Osteocyte (in vitro differentiated cells): Measurements from ENCODE around the gene NFE2. TPM values are rescaled to one million over a fixed set of nuclear protein-coding genes. Genes with fewer than 3 reads are reported as not detected.

ENCODE experiments used
- DNase-seq: peaks from one replicate; pipeline ENCODE4 v3.0.0; 2021; ENCODE audit warnings: mixed read lengths; ENCODE audit not compliant: unreplicated experiment; ENCODE audit errors: extremely low spot score
- H3K27ac Mint-ChIP-seq: one replicate; pipeline ENCODE4 v1.8.0; 2021; ENCODE audit warnings: mild to moderate bottlenecking, mixed read lengths; ENCODE audit not compliant: unreplicated experiment
- H3K27me3 Mint-ChIP-seq: one replicate; pipeline ENCODE4 v1.8.0; 2021; ENCODE audit warnings: mixed read lengths; ENCODE audit not compliant: unreplicated experiment
- H3K36me3 Mint-ChIP-seq: one replicate; pipeline ENCODE4 v1.8.0; 2021; ENCODE audit warnings: mixed read lengths; ENCODE audit not compliant: unreplicated experiment
- H3K4me1 Mint-ChIP-seq: one replicate; pipeline ENCODE4 v1.8.0; 2021; ENCODE audit warnings: mixed read lengths; ENCODE audit not compliant: unreplicated experiment
- H3K4me3 Mint-ChIP-seq: one replicate; pipeline ENCODE4 v1.8.0; 2021; ENCODE audit warnings: mild to moderate bottlenecking, moderate library complexity, mixed read lengths; ENCODE audit not compliant: unreplicated experiment
- H3K9me3 Mint-ChIP-seq: one replicate; pipeline ENCODE4 v1.8.0; 2021; ENCODE audit warnings: mixed read lengths; ENCODE audit not compliant: unreplicated experiment
- total RNA-seq: library from RNA; stranded (reverse); gene quantifications from 2 replicates; pipeline ENCODE4 v1.2.1, GENCODE V29; 2021
- TF ChIP-seq, protein P1 (sequence below): fragments of 200-600 bp; sonication (generic); IDR thresholded peaks from 2 replicates; pipeline ENCODE4 v1.5.0; 2021; ENCODE audit warnings: antibody characterized with exemption, mild to moderate bottlenecking, moderate library complexity

NFE2 gene
- total RNA-seq, 1 donor from 2014 or later = 0.30 TPM

DNA sequence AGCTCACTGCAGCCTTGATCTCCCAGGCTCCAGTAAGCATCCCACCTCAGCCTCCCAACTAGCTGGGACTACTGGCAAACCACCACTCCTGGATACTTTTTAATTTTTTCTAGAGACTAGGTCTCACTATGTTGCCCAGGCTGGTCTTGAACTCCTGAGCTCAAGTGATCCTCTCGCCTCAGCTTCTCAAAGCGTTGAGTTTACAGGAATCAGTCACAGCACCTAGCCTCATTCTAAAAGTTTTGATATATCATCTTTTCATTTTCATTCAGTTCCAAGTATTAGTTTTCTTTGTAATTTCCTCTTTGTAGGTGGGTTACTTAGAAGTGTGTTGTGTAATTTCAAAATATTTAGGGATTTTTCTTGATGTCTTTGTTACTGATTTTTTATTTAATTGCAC, 30.5 kb downstream of the NFE2 start:
- no peak overlapping the region for H3K4me3 Mint-ChIP-seq
- TF ChIP-seq, protein P1, sequence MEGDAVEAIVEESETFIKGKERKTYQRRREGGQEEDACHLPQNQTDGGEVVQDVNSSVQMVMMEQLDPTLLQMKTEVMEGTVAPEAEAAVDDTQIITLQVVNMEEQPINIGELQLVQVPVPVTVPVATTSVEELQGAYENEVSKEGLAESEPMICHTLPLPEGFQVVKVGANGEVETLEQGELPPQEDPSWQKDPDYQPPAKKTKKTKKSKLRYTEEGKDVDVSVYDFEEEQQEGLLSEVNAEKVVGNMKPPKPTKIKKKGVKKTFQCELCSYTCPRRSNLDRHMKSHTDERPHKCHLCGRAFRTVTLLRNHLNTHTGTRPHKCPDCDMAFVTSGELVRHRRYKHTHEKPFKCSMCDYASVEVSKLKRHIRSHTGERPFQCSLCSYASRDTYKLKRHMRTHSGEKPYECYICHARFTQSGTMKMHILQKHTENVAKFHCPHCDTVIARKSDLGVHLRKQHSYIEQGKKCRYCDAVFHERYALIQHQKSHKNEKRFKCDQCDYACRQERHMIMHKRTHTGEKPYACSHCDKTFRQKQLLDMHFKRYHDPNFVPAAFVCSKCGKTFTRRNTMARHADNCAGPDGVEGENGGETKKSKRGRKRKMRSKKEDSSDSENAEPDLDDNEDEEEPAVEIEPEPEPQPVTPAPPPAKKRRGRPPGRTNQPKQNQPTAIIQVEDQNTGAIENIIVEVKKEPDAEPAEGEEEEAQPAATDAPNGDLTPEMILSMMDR = no peak
- peaks cover 16% of the 10 kb centered on the region for H3K4me1 Mint-ChIP-seq
- no peak overlapping the region for H3K27ac Mint-ChIP-seq
- H3K36me3 Mint-ChIP-seq = peaks cover 4% of the 10 kb centered on the region
- no peaks in the 10 kb centered on the region for H3K27me3 Mint-ChIP-seq
- DNase-seq = no peak
- no peaks in the 10 kb centered on the region for H3K9me3 Mint-ChIP-seq

DNA sequence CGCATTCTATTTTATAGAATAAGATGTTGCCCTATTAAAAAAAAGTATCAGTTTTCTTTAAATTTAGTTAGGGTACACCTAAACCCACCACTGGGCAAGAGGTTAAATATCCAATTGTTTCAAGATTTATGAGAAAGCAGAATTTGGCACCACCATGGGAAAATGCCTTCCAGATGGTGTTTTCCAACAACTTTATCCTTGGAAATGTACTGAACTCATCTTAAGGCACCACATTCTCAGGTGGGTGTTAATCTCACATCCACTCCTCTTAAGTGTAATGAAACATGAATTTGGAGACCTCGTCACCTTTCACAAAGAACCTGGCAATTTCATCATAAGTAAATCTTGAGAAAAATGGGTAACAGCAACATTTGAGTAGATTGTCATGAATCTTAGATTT, 34.0 kb downstream of the NFE2 start:
- no peak for DNase-seq
- Mint-ChIP-seq H3K4me3 (no peak overlapping the region), H3K9me3 (no peaks in the 10 kb centered on the region), H3K4me1 (peaks cover 16% of the 10 kb centered on the region), H3K27ac (no peak overlapping the region), H3K36me3 (no peaks in the 10 kb centered on the region), H3K27me3 (no peaks in the 10 kb centered on the region)
- TF ChIP-seq, protein P1 = no peak

DNA sequence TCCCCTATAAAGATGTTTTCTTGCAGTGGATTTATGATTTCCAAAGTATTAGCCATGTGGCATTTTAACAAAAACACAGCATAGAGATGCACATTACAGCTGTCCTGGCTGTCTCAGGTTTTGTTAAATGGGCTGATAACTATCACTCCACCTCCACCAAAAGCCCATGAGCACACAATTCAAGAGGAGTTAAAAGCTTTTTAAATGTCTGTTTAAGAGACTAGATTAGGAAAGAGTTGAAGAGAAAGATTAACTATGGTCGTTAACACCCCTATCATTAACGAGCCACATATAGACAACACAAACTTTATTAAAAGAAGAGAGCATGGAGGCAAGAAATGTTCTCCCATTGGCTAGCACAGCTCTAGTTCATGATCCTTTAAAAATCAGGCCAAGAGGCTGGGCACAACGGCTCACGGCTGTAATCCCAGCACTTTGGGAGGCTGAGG, 35.4 kb downstream of the NFE2 start:
- Mint-ChIP-seq H3K27ac (no peak overlapping the region), H3K4me1 (peaks cover 28% of the 10 kb centered on the region), H3K27me3 (no peaks in the 10 kb centered on the region), H3K9me3 (no peaks in the 10 kb centered on the region), H3K4me3 (no peak overlapping the region), H3K36me3 (no peaks in the 10 kb centered on the region)
- DNase-seq = no peak
- TF ChIP-seq, protein P1 = no peak

DNA sequence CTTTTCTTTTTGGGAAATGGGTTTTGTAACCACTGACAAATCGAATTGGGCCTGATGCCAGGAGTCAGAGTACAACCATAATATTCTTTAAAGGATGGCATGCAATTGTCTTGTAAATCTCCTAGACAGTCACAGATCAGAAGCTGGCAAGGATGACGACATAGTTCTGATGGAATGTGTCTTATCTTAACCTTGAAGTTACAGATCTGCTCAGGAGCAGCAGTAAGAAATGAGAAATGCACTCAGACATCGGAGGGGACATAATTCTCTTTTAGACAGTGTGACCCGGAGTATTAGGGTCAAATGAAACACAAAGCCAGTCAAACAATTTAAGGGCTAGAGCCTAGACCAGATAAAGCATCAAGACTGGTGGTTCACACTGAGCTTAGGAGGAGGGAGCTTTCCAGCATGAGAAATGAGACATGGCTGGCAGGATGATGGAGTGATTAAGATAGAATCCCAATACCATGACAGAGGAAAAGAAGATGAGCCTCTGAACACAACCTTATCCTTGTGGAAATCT, 38.4 kb downstream of the NFE2 start:
- Mint-ChIP-seq H3K9me3 (no peaks in the 10 kb centered on the region), H3K4me1 (peaks cover 57% of the 10 kb centered on the region), H3K4me3 (peak overlapping the region; percentile 38), H3K27ac (peak overlapping the region; percentile 99), H3K27me3 (no peaks in the 10 kb centered on the region), H3K36me3 (no peaks in the 10 kb centered on the region)
- TF ChIP-seq, protein P1 = no peak
- DNase-seq = no peak

DNA sequence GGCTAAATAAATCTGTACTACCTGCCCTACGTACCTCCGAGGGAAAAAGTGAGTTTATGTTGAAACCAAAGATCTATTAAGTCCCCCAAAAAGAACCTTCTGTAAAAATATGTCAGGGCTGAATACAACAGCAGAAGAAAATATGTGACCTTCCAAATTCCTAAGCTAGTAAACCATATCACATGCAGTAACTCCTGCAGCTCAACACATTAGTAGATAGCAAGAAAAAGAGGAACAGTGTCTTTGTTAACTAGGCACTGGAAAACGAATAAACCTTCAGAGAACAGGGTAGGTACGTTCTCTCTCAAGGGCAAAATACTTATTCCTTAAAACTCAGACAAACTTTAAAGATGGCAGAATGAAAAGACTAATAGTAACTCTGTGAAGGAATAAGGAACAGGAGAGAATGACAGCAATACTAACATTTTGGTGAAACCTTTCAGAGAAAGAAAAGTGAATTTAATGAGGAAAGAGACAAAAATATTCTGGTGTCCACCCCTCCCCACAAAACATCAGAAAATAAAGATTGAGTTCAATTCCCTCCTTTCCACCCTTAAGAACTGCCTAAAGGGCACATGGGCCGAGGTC, 38.9 kb downstream of the NFE2 start:
- TF ChIP-seq, protein P1 = no peak
- Mint-ChIP-seq H3K27me3 (no peaks in the 10 kb centered on the region), H3K27ac (peak overlapping the region; percentile 99), H3K36me3 (no peaks in the 10 kb centered on the region), H3K4me1 (peaks cover 61% of the 10 kb centered on the region), H3K4me3 (peak overlapping the region; percentile 2), H3K9me3 (no peaks in the 10 kb centered on the region)
- DNase-seq = no peak
